Heart right ventricle (tissue), 16 donors: ENCODE results near the gene NUCKS1. TPM values are rescaled to one million over a fixed set of nuclear protein-coding genes. Genes with fewer than 3 reads are reported as not detected.

Experiments
- ATAC-seq, 8 donors: fragments of 200-7000 bp; cut with Tn5 transposase; one replicate each; pipeline ENCODE4 v1.9.1; 2020; ENCODE audit warnings: mild to moderate bottlenecking in 8 of 8, moderate library complexity in 8 of 8, moderate number of reproducible peaks in 1 of 8
- DNase-seq, 2 donors: peaks; one replicate each; pipeline ENCODE4 v3.0.0-alpha.2; 2020
- H3K27ac ChIP-seq, 10 donors: fragments of 200-600 bp; sonication (generic) in 2 of 10; one replicate each; pipeline versions ENCODE4 v1.5.0 to v1.8.0; 2020 to 2022; ENCODE audit warnings: mild to moderate bottlenecking in 3 of 10
- H3K27me3 ChIP-seq, 7 donors: fragments of 200-600 bp; one replicate each; pipeline ENCODE4 v1.8.0; 2021 to 2022; ENCODE audit warnings: mild to moderate bottlenecking in 2 of 7
- H3K36me3 ChIP-seq, 9 donors: fragments of 200-600 bp; sonication (generic) in 1 of 9; one replicate each; pipeline versions ENCODE4 v1.5.0 to v1.8.0; 2020 to 2022; ENCODE audit warnings: mild to moderate bottlenecking in 2 of 9
- H3K4me1 ChIP-seq, 9 donors: fragments of 200-600 bp; sonication (generic) in 1 of 9; one replicate each; pipeline versions ENCODE4 v1.5.0 to v1.8.0; 2020 to 2022; ENCODE audit warnings: mild to moderate bottlenecking in 4 of 9
- H3K4me3 ChIP-seq, 10 donors: fragments of 200-600 bp; sonication (generic) in 2 of 10; one replicate each; pipeline versions ENCODE4 v1.5.0 to v1.8.0; 2020 to 2022; ENCODE audit warnings: mild to moderate bottlenecking in 7 of 10, moderate library complexity in 2 of 10
- H3K9me3 ChIP-seq, 11 donors: fragments of 200-600 bp in 10 of 11; sonication (generic) in 2 of 11; one replicate each; pipeline versions ENCODE4 v1.5.0 to v1.8.0; 2013 to 2022; ENCODE audit warnings: mild to moderate bottlenecking in 2 of 11, control low read depth in 1 of 11, moderate library complexity in 1 of 11
- WGBS, 2 donors: extraction: QIAGEN DNeasy Blood & Tissue Kit; methylation state at CpG; one replicate each; pipeline ENCODE4 v1.1.7; 2013; ENCODE audit warnings: inconsistent platforms in 1 of 2; 5-methylcytosine and 5-hydroxymethylcytosine counted together
- intact Hi-C, 10 donors: fragments of 100-400 bp; cut with DNase I; formaldehyde crosslinking; loops; one replicate each; pipeline versions ENCODE4 v1.11.1 to v1.14.2; 2022
- polyA plus RNA-seq, 2 donors: library from polyadenylated mRNA; stranded (reverse); fragments of 200-250 nt; gene quantifications; one replicate each; pipeline ENCODE4 v1.2.3, GENCODE V29; 2013
- total RNA-seq, 10 donors: library from RNA; stranded (reverse); fragmentation: NEBNext Ultra II Directional in 3 of 10; extraction: Animal tissue kit (Norgen Biotek cat#: 25700) in 3 of 10; gene quantifications; one replicate each; pipeline versions ENCODE4 v1.2.1 to v1.2.4, GENCODE V29; 2021 to 2023
- TF ChIP-seq, protein P1 (sequence below), 9 donors: fragments of 200-600 bp; sonication (generic) in 2 of 9; IDR thresholded peaks; one replicate each; pipeline versions ENCODE4 v1.5.0 to v1.8.0; 2021 to 2022; ENCODE audit warnings: antibody characterized with exemption in 9 of 9, mild to moderate bottlenecking in 5 of 9, moderate library complexity in 1 of 9
- donor health status: Arrhythmogenic right ventricular cardiomyopathy.
- donor health status: ischemic (EF 13 %, LVEDD 7.1; RV severe dilation, severe dysfunction).
- donor health status: healthy with polysubstance abuse.
- donor health status: DM: no; HTN: yes; CAD: no.
- donor health status: DM: no; HTN: no; CAD: no.
- donor health status: ischemic (EF 25% LVEDD 6.9; RV normal size, moderate dysfunction).
- donor health status: ischemic (EF 25% LVEDD 5.7; RV mildly dilated, moderate dysfunction).
- donor health status: healthy.
- donor health status: DM: yes; HTN: yes; CAD: no.
- donor health status: Ischemic cardiomyopathy.
- donor health status: ischemic (EF 35%, LVEDD 5.7; RV mildly dilated, moderate dysfunction).
- donor health status: nonischemic (EF 11% LVEDD 7.7; RV severe dilation, severe dysfunction).
- donor health status: DM: yes; HTN: yes; CAD: no.
- donor health status: PGD.
- donor health status: ischemic (EF 29% LVEDD 5.4; RV normal size, mild dysfunction).
- donor health status: nonischemic (EF 23%, LVEDD 6.1; RV moderate dilation, normal function).

Gene NUCKS1
- total and polyA plus RNA-seq, 12 donors: 31.8 to 245 (median 211) TPM

DNA sequence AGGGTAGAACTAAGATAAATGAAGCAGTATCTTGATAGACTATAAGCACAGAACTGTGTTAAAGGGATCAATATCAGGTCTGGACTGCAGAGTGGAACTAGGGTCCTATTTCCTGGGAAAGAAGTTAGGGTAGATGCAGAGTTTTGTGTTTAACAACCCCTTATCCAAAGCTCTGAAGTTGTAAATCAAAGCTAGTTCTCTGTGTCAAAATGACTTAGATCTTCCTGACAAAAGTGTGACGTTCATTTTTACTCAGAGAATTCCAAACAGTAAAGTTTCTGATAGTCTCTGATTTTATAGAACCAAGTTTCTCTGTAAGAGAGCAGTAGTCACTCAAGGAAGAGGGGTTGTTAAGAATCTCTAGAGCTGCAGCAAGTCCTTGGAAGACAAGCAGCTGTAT is 8.3 kb downstream of the NUCKS1 start:
- Histone ChIP-seq H3K4me3 (no peak overlapping the region), H3K9me3 (no peaks in the 10 kb centered on the region), H3K36me3 (peaks cover 0 to 29% (median 6%) of the 10 kb centered on the region in 9 donors), H3K27ac (no peak overlapping the region), H3K4me1 (peaks cover 0 to 68% (median 50%) of the 10 kb centered on the region in 9 donors), H3K27me3 (no peaks in the 10 kb centered on the region)
- ATAC-seq (no peak), DNase-seq (no peak)
- 30 to 40% methylated on average over 1 of the region's 1 CpG for WGBS, 2 donors
- intact Hi-C loops: no loop called here
- TF ChIP-seq, protein P1, sequence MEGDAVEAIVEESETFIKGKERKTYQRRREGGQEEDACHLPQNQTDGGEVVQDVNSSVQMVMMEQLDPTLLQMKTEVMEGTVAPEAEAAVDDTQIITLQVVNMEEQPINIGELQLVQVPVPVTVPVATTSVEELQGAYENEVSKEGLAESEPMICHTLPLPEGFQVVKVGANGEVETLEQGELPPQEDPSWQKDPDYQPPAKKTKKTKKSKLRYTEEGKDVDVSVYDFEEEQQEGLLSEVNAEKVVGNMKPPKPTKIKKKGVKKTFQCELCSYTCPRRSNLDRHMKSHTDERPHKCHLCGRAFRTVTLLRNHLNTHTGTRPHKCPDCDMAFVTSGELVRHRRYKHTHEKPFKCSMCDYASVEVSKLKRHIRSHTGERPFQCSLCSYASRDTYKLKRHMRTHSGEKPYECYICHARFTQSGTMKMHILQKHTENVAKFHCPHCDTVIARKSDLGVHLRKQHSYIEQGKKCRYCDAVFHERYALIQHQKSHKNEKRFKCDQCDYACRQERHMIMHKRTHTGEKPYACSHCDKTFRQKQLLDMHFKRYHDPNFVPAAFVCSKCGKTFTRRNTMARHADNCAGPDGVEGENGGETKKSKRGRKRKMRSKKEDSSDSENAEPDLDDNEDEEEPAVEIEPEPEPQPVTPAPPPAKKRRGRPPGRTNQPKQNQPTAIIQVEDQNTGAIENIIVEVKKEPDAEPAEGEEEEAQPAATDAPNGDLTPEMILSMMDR (IDR thresholded peaks at IDR 0.05): no peak

DNA sequence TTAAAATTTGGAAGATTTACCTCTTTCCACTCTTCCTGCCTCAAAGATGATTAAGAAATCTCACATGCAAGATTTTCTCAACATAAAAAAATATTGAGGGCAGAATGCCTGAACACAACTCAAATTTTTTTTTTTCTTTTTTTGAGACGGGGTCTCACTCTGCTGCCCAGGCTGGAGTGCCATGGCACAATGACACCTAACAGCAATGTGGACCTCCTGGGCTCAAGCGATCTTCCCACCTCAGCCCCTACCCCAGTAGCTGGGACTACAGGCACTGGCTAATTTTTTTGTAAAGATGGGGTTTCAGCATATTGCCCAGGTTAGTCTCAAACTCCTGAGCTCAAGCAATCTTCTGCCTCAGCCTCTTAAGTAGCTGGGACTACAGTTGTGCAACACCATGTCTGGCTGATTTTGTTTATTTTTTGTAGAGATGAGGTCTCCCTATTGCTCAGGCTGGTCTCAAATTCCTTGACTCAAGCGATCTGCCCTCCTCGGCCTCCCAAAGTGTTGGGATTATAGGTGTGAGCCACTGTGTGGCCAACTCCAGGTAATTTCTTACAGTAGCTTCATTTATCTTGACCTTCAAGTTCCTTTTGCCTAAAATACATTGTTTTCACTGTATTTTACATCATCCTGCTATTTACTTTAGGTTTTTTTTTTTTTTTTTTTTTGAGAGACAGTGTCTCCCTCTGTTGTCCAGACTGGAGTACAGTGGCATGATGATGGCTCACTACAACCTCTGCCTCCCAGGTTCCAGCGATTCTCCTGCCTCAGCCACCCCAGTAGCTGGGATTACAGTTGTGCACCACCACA is 10.4 kb downstream of the NUCKS1 start:
- Histone ChIP-seq H3K4me1 (peaks cover 0 to 57% (median 33%) of the 10 kb centered on the region in 9 donors), H3K36me3 (peaks cover 0 to 45% (median 6%) of the 10 kb centered on the region in 9 donors), H3K27ac (peak overlapping the region in 1 of 10 donors; percentile 7), H3K9me3 (no peaks in the 10 kb centered on the region), H3K4me3 (no peak overlapping the region), H3K27me3 (no peaks in the 10 kb centered on the region)
- intact Hi-C loops: no loop called here
- DNase-seq: no peak
- ATAC-seq: peak in 1 of 8 donors; percentile 12
- WGBS, 2 donors: 75 to 78% methylated on average over 5 of the region's 5 CpGs
- TF ChIP-seq, protein P1 (IDR thresholded peaks at IDR 0.05): peak in 2 of 9 donors; percentile 5 to 13

DNA sequence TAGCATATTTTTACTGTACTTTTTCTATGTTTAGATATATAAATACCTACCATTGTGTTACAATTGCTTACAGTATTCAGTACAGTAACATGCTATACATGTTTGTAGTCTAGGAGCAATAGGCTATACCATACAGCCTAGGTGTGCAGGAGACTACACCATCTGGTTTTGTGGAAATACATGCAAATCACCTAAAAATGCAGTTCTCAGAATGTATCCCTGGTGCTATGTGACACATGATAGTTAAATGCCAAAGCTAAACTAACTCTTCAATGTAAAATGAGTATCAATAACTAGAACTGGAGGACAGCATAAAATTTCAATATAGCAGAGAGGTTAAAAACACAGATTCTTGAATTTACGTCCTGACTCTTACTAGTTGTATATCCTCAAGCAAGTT is 14.8 kb downstream of the NUCKS1 start:
- H3K4me1 ChIP-seq: peaks cover 0 to 36% (median 10%) of the 10 kb centered on the region in 9 donors
- ATAC-seq (no peak), DNase-seq (no peak)
- TF ChIP-seq, protein P1 (IDR thresholded peaks at IDR 0.05): no peak
- H3K4me3 ChIP-seq: no peak overlapping the region
- H3K9me3 ChIP-seq: no peaks in the 10 kb centered on the region
- peaks cover 0 to 47% (median 6%) of the 10 kb centered on the region in 9 donors for H3K36me3 ChIP-seq
- H3K27me3 ChIP-seq: no peaks in the 10 kb centered on the region
- WGBS, 2 donors: 80 to 84% methylated on average over 1 of the region's 1 CpG
- intact Hi-C loops: no loop called here
- H3K27ac ChIP-seq: no peak overlapping the region

DNA sequence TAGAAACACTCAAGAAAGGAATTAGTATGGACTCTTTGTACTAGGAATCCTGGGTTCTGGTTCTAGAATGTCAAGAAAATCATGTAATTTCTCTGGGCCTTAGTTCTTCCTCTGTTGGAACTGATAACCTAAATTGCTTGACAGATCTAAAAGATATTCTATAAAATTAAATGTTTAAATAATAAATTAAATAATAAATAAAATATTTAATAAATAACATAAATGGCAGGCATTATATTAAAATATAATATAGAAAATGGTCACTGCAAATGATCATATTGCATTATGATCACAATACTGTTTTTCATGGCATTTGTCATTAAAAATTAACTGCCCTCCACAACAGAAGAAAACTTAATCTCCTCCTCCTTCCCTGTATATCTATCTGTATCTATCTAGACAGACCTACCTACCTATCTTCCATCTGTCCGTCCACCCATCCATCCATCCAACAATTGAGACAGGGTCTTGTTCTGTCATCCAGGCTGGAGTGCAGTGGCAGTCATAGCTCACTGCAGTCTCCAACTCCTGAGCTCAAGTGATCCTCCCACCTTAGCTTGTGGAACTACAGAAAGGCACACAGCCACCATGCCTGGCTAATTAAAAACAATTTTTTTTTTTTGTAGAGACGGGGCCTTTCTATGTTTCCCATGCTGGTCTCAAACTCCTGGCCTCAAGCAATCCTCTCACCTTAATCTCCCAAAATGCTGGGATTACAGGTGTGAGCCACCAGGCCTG is 16.4 kb downstream of the NUCKS1 start:
- no peaks in the 10 kb centered on the region for H3K9me3 ChIP-seq
- peaks cover 0 to 35% (median 9%) of the 10 kb centered on the region in 9 donors for H3K4me1 ChIP-seq
- no peak for ATAC-seq
- intact Hi-C loops: no loop called here
- DNase-seq: no peak
- H3K27me3 ChIP-seq: no peaks in the 10 kb centered on the region
- H3K27ac ChIP-seq: no peak overlapping the region
- TF ChIP-seq, protein P1 (IDR thresholded peaks at IDR 0.05): no peak
- WGBS, 2 donors: 79 to 83% methylated on average over 2 of the region's 2 CpGs
- H3K4me3 ChIP-seq: no peak overlapping the region
- peaks cover 0 to 51% (median 6%) of the 10 kb centered on the region in 9 donors for H3K36me3 ChIP-seq
